Activated CD4-positive, CD25-positive, alpha-beta regulatory T cell treated with anti-CD3 and anti-CD28 coated beads, Interleukin-2, amount 50 U/mL, for 16 hours (primary cell): ENCODE data around the gene YY1AP1.
"Not testable (repeated sequence)": the region's sequence is repeated elsewhere in the genome, so short reads cannot be mapped to it uniquely, and the experiment has no call there.

Experiments used
- DNase-seq: peaks from one replicate; pipeline ENCODE4 v3.0.0-alpha.2; 2020; ENCODE audit warnings: low read depth, low spot score

The YY1AP1 gene

GRCh38 chr1:155695072-155695471 lies 6.5 kb upstream of the YY1AP1 start:
- DNase-seq: no peak

GRCh38 chr1:155694167-155694566 lies 5.6 kb upstream of the YY1AP1 start:
- DNase-seq: no peak

GRCh38 chr1:155691992-155692528 lies 3.5 kb upstream of the YY1AP1 start:
- DNase-seq: no peak

- not testable (repeated sequence) for DNase-seq
Observed at GRCh38 chr1:155689081-155689607, 570 bp upstream of the YY1AP1 start, which contains the start of gene DAP3. TSS of gene DAP3 (plus strand) at chr1:155689091. CDS start at chr1:155709780, 20,689 bp downstream.

- DNase-seq: not testable (repeated sequence)
Observed at GRCh38 chr1:155687705-155688323, 760 bp downstream of the YY1AP1 start.

GRCh38 chr1:155681776-155682175 lies 6.8 kb downstream of the YY1AP1 start:
- no peak for DNase-seq

GRCh38 chr1:155680531-155680930 lies 8.0 kb downstream of the YY1AP1 start:
- no peak for DNase-seq

GRCh38 chr1:155678992-155679391 lies 9.6 kb downstream of the YY1AP1 start:
- DNase-seq: not testable (repeated sequence)

- DNase-seq: no peak
Observed at GRCh38 chr1:155678027-155678426, 10.5 kb downstream of the YY1AP1 start.

- DNase-seq: no peak
Observed at GRCh38 chr1:155673003-155673402, 15.6 kb downstream of the YY1AP1 start.

GRCh38 chr1:155671750-155672149 lies 16.8 kb downstream of the YY1AP1 start:
- DNase-seq: no peak

- DNase-seq: no peak
Observed at GRCh38 chr1:155669233-155670162, 19.1 kb downstream of the YY1AP1 start.

GRCh38 chr1:155661239-155661638 lies 27.3 kb downstream of the YY1AP1 start:
- not testable (repeated sequence) for DNase-seq

- DNase-seq: no peak
Observed at GRCh38 chr1:155657463-155657862, 31.1 kb downstream of the YY1AP1 start.

- DNase-seq: no peak
Observed at GRCh38 chr1:155652951-155653350, 35.6 kb downstream of the YY1AP1 start.

- DNase-seq: no peak
Observed at GRCh38 chr1:155651861-155652661, 36.5 kb downstream of the YY1AP1 start.

- no peak for DNase-seq
Observed at GRCh38 chr1:155650231-155650757, 38.3 kb downstream of the YY1AP1 start.

GRCh38 chr1:155649676-155650075 lies 38.9 kb downstream of the YY1AP1 start:
- DNase-seq: no peak

GRCh38 chr1:155648207-155649147 lies 40.1 kb downstream of the YY1AP1 start:
- DNase-seq: no peak

- no peak for DNase-seq
Observed at GRCh38 chr1:155646307-155646706, 42.3 kb downstream of the YY1AP1 start.
